GM18499 (cell line): ENCODE data around the gene PLEKHM3.
"Not testable (repeated sequence)": the region's sequence is repeated elsewhere in the genome, so short reads cannot be mapped to it uniquely, and the experiment has no call there.

Experiments used
- ATAC-seq: cut with Tn5 transposase; IDR thresholded peaks from one replicate; pipeline ENCODE4 v1.9.1; 2021; ENCODE audit warnings: moderate number of reproducible peaks; ENCODE audit not compliant: insufficient read depth, unreplicated experiment

Gene PLEKHM3

GRCh38 chr2:207932106-207932505, 93.2 kb downstream of the PLEKHM3 start:
- no peak for ATAC-seq

GRCh38 chr2:207930747-207931146, 94.6 kb downstream of the PLEKHM3 start:
- ATAC-seq, result no peak

- ATAC-seq, result no peak
These were observed 95.4 kb downstream of the PLEKHM3 start for GRCh38 chr2:207929923-207930322.

- ATAC-seq, result no peak
These were observed 97.2 kb downstream of the PLEKHM3 start for GRCh38 chr2:207928079-207928478.

GRCh38 chr2:207926989-207927300, 98.4 kb downstream of the PLEKHM3 start:
- no peak for ATAC-seq

- no peak for ATAC-seq
These were observed 99.0 kb downstream of the PLEKHM3 start for GRCh38 chr2:207926133-207926988.

- ATAC-seq, result no peak
These were observed 99.7 kb downstream of the PLEKHM3 start for GRCh38 chr2:207925601-207926000.

- ATAC-seq, result no peak
These were observed 103.7 kb downstream of the PLEKHM3 start for GRCh38 chr2:207921606-207922005.

GRCh38 chr2:207920721-207921120, 104.6 kb downstream of the PLEKHM3 start:
- no peak for ATAC-seq

- no peak for ATAC-seq
These were observed 105.0 kb downstream of the PLEKHM3 start for GRCh38 chr2:207920321-207920720.

GRCh38 chr2:207919164-207919919, 106.0 kb downstream of the PLEKHM3 start:
- no peak for ATAC-seq

- no peak for ATAC-seq
These were observed 110.6 kb downstream of the PLEKHM3 start for GRCh38 chr2:207914716-207915115.

GRCh38 chr2:207913772-207914358, 111.5 kb downstream of the PLEKHM3 start:
- no peak for ATAC-seq

GRCh38 chr2:207911856-207912255, 113.5 kb downstream of the PLEKHM3 start:
- no peak for ATAC-seq

GRCh38 chr2:207911215-207911614, 114.1 kb downstream of the PLEKHM3 start:
- ATAC-seq, result no peak

GRCh38 chr2:207906495-207906894, 118.8 kb downstream of the PLEKHM3 start:
- not testable (repeated sequence) for ATAC-seq

GRCh38 chr2:207905546-207905945, 119.8 kb downstream of the PLEKHM3 start:
- ATAC-seq, result no peak

GRCh38 chr2:207903236-207903635, 122.1 kb downstream of the PLEKHM3 start:
- ATAC-seq, result no peak

GRCh38 chr2:207902821-207903220, 122.5 kb downstream of the PLEKHM3 start:
- ATAC-seq, result no peak

- no peak for ATAC-seq
These were observed 123.5 kb downstream of the PLEKHM3 start for GRCh38 chr2:207901829-207902228.

- no peak for ATAC-seq
These were observed 123.9 kb downstream of the PLEKHM3 start for GRCh38 chr2:207901401-207901800.
